Activated naive CD8-positive, alpha-beta T cell treated with anti-CD3 and anti-CD28 coated beads, Interleukin-2, amount 50 U/mL, for 16 hours (primary cell): ENCODE data around the gene REEP3.
"Not testable (repeated sequence)": the region's sequence is repeated elsewhere in the genome, so short reads cannot be mapped to it uniquely, and the experiment has no call there.

Experiments
- DNase-seq: peaks from one replicate; pipeline ENCODE4 v3.0.0-alpha.2; 2020; ENCODE audit warnings: low read depth, low spot score

The REEP3 gene

GRCh38 chr10:63520500-63521415, at the start of gene REEP3:
REEP3 (plus strand) TSS chr10:63521401; CDS start chr10:63521546, 145 bp downstream.
- DNase-seq: no peak

GRCh38 chr10:63474488-63474887, 46.7 kb upstream of the REEP3 start:
- DNase-seq: no peak

GRCh38 chr10:63477927-63478326, 43.3 kb upstream of the REEP3 start:
- DNase-seq: no peak

- no peak for DNase-seq
These were observed 42.6 kb upstream of the REEP3 start for GRCh38 chr10:63478564-63478963.

GRCh38 chr10:63480237-63480636, 41.0 kb upstream of the REEP3 start:
- no peak for DNase-seq

GRCh38 chr10:63481815-63482421, 39.3 kb upstream of the REEP3 start:
- no peak for DNase-seq

GRCh38 chr10:63483983-63484382, 37.2 kb upstream of the REEP3 start:
- no peak for DNase-seq

- no peak for DNase-seq
These were observed 33.2 kb upstream of the REEP3 start for GRCh38 chr10:63487990-63488389.

- no peak for DNase-seq
These were observed 31.4 kb upstream of the REEP3 start for GRCh38 chr10:63489838-63490237.

- DNase-seq: no peak
These were observed 29.4 kb upstream of the REEP3 start for GRCh38 chr10:63491588-63492316.

GRCh38 chr10:63492317-63492690, 28.9 kb upstream of the REEP3 start:
- not testable (repeated sequence) for DNase-seq

GRCh38 chr10:63493004-63493403, 28.2 kb upstream of the REEP3 start:
- DNase-seq: no peak

GRCh38 chr10:63494951-63495350, 26.2 kb upstream of the REEP3 start:
- DNase-seq: no peak

- DNase-seq: no peak
These were observed 24.6 kb upstream of the REEP3 start for GRCh38 chr10:63496561-63496960.

GRCh38 chr10:63497321-63497720, 23.9 kb upstream of the REEP3 start:
- DNase-seq: no peak

- DNase-seq: no peak
These were observed 22.5 kb upstream of the REEP3 start for GRCh38 chr10:63498665-63499064.

GRCh38 chr10:63500551-63500950, 20.6 kb upstream of the REEP3 start:
- DNase-seq: not testable (repeated sequence)

GRCh38 chr10:63501954-63502353, 19.2 kb upstream of the REEP3 start:
- DNase-seq: no peak

GRCh38 chr10:63502832-63503231, 18.4 kb upstream of the REEP3 start:
- no peak for DNase-seq

- DNase-seq: no peak
These were observed 17.8 kb upstream of the REEP3 start for GRCh38 chr10:63503395-63503794.

GRCh38 chr10:63504145-63504881, 16.9 kb upstream of the REEP3 start:
- DNase-seq: no peak

GRCh38 chr10:63505562-63505961, 15.6 kb upstream of the REEP3 start:
- DNase-seq: no peak
